ENCODE measurements around the gene TAF8. TPM values are rescaled to one million over a fixed set of nuclear protein-coding genes. Genes with fewer than 3 reads are reported as not detected.

Gene TAF8
- total RNA-seq, 1 experiment from 2014 or later = 43.1 TPM

DNA sequence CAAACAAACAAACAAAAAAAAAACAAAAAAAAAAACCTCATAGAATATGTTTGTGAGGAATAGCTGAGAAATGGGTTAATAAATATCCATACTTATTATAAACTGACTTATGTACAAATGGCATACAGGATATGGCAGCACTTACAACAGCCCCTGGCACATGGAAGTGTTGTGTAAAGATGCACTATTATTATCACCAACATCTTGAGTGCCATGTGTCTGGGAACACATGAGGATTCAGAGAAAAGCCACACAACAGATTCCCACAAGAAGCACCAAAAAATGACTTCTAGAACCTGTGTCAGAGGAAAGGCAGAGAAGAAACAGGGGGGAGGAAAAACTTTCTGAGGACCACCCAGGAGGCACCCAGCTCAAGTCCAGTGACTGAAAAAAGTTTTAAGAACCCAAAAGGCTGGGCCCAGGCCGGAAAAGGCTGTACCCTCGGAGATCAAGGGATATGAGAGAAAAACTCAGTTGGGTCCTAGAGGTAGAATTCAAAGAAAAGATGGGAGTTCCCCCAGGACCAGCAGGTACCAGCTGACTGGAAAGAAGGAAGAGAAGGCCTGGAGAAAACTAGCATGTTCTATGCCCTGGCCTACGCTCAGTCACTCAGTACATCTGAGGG, 9.4 kb upstream of the TAF8 start:
- no peaks in the 10 kb centered on the region for H3K27me3 ChIP-seq
- H3K4me3 ChIP-seq = no peak overlapping the region
- DNase-seq = no peak
- no peaks in the 10 kb centered on the region for H3K9me3 ChIP-seq (replicated peaks)
- peaks cover 33% of the 10 kb centered on the region for H3K4me1 ChIP-seq
- H3K27ac ChIP-seq = no peak overlapping the region
- H3K36me3 ChIP-seq = no peaks in the 10 kb centered on the region; the same call in 1 of the 2 replicates

DNA sequence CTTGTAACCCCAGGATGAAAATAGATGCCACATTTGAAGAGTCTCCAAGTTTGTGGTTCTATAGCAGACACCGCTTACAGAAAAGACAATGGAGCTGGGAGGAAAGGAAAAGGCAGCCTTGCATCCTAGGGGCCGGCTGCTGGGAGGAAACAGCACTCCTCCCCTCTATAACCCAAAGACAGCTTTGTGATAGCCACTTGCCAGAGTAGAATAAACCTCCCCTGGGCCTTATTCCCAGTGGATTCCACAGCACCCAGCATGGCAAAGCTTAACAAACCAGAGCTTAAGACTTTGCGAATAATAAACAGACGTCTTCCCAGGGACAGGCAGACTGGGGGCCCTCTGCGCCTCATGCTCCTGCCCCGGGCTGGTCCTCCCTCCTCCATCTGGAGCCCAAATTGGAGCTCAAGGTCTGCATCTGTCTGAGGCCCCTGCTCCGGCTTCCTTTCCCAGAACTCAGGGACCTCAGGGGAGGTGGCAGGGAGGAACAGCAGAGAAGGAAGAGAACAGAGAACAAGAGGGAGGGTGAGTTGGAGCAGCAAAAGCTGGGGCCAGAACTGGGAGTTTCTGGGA, 8.8 kb upstream of the TAF8 start:
- Histone ChIP-seq H3K9me3 (replicated peaks) (no peaks in the 10 kb centered on the region), H3K4me3 (no peak overlapping the region), H3K36me3 (no peaks in the 10 kb centered on the region; the same call in 1 of the 2 replicates), H3K27me3 (no peaks in the 10 kb centered on the region), H3K27ac (no peak overlapping the region), H3K4me1 (peaks cover 39% of the 10 kb centered on the region)
- no peak for DNase-seq

DNA sequence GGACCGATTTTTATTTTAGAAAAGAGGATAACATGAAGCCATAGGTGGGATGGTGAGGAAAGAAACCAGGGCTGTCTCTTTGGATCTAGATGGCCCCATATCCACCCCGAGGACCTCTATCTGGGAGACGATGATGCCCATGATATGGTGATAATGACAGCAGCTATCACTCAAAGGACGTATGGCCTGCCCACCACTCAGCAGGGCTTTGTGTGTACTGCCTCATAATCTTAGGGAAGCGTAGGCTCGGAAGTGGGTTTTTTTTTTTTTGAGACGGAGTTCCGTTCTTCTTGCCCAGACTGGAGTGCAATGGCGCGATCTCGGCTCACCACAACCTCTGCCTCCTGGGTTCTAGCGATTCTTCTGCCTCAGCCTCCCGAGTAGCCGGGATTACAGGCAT, 8.2 kb upstream of the TAF8 start:
- Histone ChIP-seq H3K36me3 (no peaks in the 10 kb centered on the region; the same call in 1 of the 2 replicates), H3K4me1 (peaks cover 45% of the 10 kb centered on the region), H3K4me3 (no peak overlapping the region), H3K27ac (no peak overlapping the region), H3K9me3 (replicated peaks) (no peaks in the 10 kb centered on the region), H3K27me3 (no peaks in the 10 kb centered on the region)
- no peak for DNase-seq

GRCh38 chr6:42043787-42044475, 6.4 kb upstream of the TAF8 start:
- peaks cover 50% of the 10 kb centered on the region for H3K4me1 ChIP-seq
- peak overlapping the region; percentile 31 for H3K4me3 ChIP-seq
- no peaks in the 10 kb centered on the region for H3K36me3 ChIP-seq
- DNase-seq = peak; percentile 88 to 97
- peak overlapping the region; percentile 19; the same call in 1 of the 2 replicates for H3K27ac ChIP-seq
- H3K27me3 ChIP-seq = no peaks in the 10 kb centered on the region
- no peaks in the 10 kb centered on the region for H3K9me3 ChIP-seq (replicated peaks)

GRCh38 chr6:42045538-42046460, 4.5 kb upstream of the TAF8 start:
- Histone ChIP-seq H3K4me1 (peaks cover 46% of the 10 kb centered on the region), H3K27me3 (no peaks in the 10 kb centered on the region), H3K36me3 (no peaks in the 10 kb centered on the region), H3K9me3 (replicated peaks) (no peaks in the 10 kb centered on the region), H3K4me3 (no peak overlapping the region), H3K27ac (no peak overlapping the region)
- peak; percentile 81 to 88 for DNase-seq

- Histone ChIP-seq H3K36me3 (no peaks in the 10 kb centered on the region), H3K27ac (peak overlapping the region; percentile 31), H3K4me3 (peak overlapping the region; percentile 69; the same call in 1 of the 2 replicates), H3K4me1 (peaks cover 38% of the 10 kb centered on the region), H3K9me3 (replicated peaks) (no peaks in the 10 kb centered on the region), H3K27me3 (no peaks in the 10 kb centered on the region)
- peak in 1 of 2 experiments; percentile 51 for DNase-seq
These were observed 3.7 kb upstream of the TAF8 start for GRCh38 chr6:42046464-42047212.

GRCh38 chr6:42047213-42047590, 3.1 kb upstream of the TAF8 start:
- peak overlapping the region; percentile 69; the same call in 1 of the 2 replicates for H3K4me3 ChIP-seq
- 0 out of 2 replicates have a peak, but pooled peaks cover 2% of the 10 kb centered on the region for H3K36me3 ChIP-seq
- DNase-seq = peak in 1 of 2 experiments; percentile 85
- peak overlapping the region; percentile 31 for H3K27ac ChIP-seq
- H3K27me3 ChIP-seq = no peaks in the 10 kb centered on the region
- H3K9me3 ChIP-seq (replicated peaks) = no peaks in the 10 kb centered on the region
- peaks cover 36% of the 10 kb centered on the region for H3K4me1 ChIP-seq

DNA sequence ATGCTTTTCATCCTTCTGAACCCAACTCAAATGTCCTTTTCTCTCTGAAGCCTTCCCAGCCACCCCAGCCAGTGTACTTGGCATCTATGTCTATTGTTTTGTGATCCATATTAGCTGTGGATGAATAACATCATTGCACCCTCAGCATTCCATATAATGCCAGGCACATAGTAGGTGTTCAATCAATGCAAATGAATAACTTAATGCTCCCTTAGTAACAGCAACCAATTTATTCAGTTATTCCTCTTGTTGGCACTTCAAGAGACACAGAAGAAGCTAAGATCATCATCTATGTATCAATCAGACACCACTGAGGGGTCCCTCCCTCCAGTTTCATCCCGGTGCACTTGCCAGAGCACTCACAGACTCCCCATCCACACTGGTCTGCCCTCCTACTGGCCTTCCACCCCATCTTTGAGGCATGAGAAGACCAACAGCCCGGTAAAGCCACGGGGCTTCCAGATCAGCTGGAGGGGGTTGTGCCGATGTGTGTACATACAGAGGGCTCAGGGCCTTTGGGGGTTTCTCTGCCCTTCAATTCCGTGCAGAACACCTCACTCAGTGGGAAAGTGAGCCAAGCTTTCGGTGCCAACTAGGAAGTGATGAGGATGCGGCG, 2.4 kb upstream of the TAF8 start:
- Histone ChIP-seq H3K36me3 (peaks cover 2% of the 10 kb centered on the region; the same call in 1 of the 2 replicates), H3K4me1 (peaks cover 36% of the 10 kb centered on the region), H3K4me3 (peak overlapping the region; percentile 69), H3K9me3 (replicated peaks) (no peaks in the 10 kb centered on the region), H3K27ac (no peak overlapping the region; the same call in 1 of the 2 replicates), H3K27me3 (no peaks in the 10 kb centered on the region)
- peak in 1 of 2 experiments; percentile 46 for DNase-seq

DNA sequence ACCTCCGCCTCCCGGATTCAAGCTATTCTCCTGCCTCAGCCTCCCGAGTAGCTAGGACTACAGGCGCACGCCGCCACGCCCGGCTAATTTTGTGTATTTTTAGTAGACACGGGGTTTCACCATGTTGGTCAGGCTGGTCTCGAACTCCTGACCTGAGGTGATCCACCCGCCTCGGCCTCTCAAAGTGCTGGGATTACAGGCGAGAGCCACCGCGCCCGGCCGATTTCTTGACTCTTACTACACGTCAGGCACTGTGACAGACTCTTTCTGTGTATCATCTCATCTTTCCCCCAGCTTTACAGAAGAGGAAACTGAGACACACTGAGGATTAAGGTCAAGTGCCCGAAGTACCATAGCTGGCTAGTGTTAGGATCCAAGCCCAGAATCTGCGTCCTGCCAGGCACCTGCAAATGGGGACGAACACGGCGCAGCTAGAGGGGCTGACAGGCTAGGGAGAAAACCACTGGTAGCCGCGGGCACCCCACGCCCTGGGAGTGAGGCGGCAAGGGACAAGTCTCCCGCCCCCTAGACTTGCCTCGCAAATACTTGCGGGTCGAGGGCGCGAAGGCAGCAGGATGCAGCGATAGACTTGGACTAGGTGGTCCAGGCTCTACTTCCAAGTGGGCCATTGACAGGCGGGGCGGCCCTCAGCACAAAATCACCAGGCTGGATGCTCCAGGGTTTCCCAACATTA, 1.1 kb upstream of the TAF8 start:
- no peaks in the 10 kb centered on the region for H3K9me3 ChIP-seq (replicated peaks)
- no peak overlapping the region; the same call in 1 of the 2 replicates for H3K27ac ChIP-seq
- peaks cover 2% of the 10 kb centered on the region; the same call in 1 of the 2 replicates for H3K36me3 ChIP-seq
- peaks cover 30% of the 10 kb centered on the region for H3K4me1 ChIP-seq
- peak overlapping the region; percentile 69 for H3K4me3 ChIP-seq
- no peaks in the 10 kb centered on the region for H3K27me3 ChIP-seq
- no peak for DNase-seq

DNA sequence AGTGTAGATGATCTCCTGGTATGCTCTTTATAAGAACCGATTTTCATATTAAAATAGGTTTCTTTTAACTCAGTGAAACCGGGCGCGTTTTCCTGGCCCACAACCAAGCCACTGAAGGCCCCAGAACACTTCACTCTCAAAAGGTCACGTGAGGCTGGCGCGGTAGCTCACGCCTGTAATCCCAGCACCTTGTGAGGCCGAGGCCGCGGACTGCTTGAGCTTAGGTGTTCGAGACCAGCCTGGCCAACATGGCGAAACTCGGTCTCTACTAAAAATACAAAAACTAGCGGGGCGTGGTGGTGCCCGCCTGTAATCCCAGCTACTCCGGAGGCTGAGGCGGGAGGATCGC, 402 bp upstream of the TAF8 start:
- no peak overlapping the region; the same call in 1 of the 2 replicates for H3K27ac ChIP-seq
- DNase-seq = no peak
- peak overlapping the region; percentile 91 for H3K4me3 ChIP-seq
- no peaks in the 10 kb centered on the region for H3K9me3 ChIP-seq (replicated peaks)
- H3K36me3 ChIP-seq = peaks cover 3% of the 10 kb centered on the region; the same call in 1 of the 2 replicates
- H3K27me3 ChIP-seq = no peaks in the 10 kb centered on the region
- H3K4me1 ChIP-seq = peaks cover 29% of the 10 kb centered on the region

- no peak for DNase-seq
- Histone ChIP-seq H3K36me3 (peaks cover 16% of the 10 kb centered on the region; the same call in 1 of the 2 replicates), H3K27ac (no peak overlapping the region), H3K4me1 (peaks cover 17% of the 10 kb centered on the region), H3K9me3 (replicated peaks) (no peaks in the 10 kb centered on the region), H3K27me3 (no peaks in the 10 kb centered on the region), H3K4me3 (peak overlapping the region; percentile 91)
These were observed 937 bp downstream of the TAF8 start for GRCh38 chr6:42051268-42051653.

GRCh38 chr6:42053601-42054000, 3.3 kb downstream of the TAF8 start:
- H3K36me3 ChIP-seq = peaks cover 37% of the 10 kb centered on the region
- H3K27me3 ChIP-seq = no peaks in the 10 kb centered on the region
- H3K27ac ChIP-seq = no peak overlapping the region
- H3K9me3 ChIP-seq (replicated peaks) = no peaks in the 10 kb centered on the region
- H3K4me1 ChIP-seq = no peaks in the 10 kb centered on the region; the same call in 1 of the 2 replicates
- no peak for DNase-seq
- no peak overlapping the region for H3K4me3 ChIP-seq

DNA sequence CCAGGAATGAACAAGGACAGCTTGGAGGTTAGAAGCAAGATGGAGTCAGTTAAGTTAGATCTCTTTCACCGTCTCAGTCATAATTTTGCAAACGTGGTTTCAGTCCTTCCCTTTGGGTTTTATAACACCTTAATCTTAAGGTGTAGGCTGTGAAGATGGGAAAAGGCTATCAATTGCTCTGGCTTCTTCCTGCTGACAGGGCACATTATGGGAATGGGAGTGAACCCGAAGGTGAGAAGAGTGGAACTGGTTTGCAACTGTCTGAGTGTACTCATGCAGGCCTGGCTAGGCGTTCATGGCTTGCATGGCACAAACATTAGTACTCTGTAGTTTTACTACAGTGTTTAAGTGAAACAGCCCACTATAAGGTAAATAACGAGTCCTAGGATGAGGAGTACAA, 9.4 kb downstream of the TAF8 start:
- Histone ChIP-seq H3K27me3 (no peaks in the 10 kb centered on the region), H3K36me3 (peaks cover 60% of the 10 kb centered on the region), H3K4me1 (no peaks in the 10 kb centered on the region), H3K27ac (no peak overlapping the region), H3K4me3 (no peak overlapping the region), H3K9me3 (replicated peaks) (no peaks in the 10 kb centered on the region)
- DNase-seq = no peak
